H9 (cell line): Measurements from ENCODE around the gene RRAGC. TPM values are rescaled to one million over a fixed set of nuclear protein-coding genes. Genes with fewer than 3 reads are reported as not detected.

Source experiments
- DNase-seq: peaks from one replicate; pipeline ENCODE4 v3.0.0-alpha.2; 2017
- H2AFZ ChIP-seq: one replicate; pipeline ENCODE4 v1.6.1; 2013; ENCODE audit warnings: mild to moderate bottlenecking, low read length, control low read depth, moderate library complexity
- H2AK5ac ChIP-seq: 2 replicates; pipeline ENCODE4 v1.6.1; 2013; ENCODE audit warnings: low read length, control low read depth, mixed read lengths; ENCODE audit not compliant: insufficient read length
- H2BK120ac ChIP-seq: one replicate; pipeline ENCODE4 v1.6.1; 2013; ENCODE audit warnings: low read depth, mild to moderate bottlenecking, low read length, control low read depth, inconsistent platforms; ENCODE audit not compliant: poor library complexity, severe bottlenecking
- H2BK12ac ChIP-seq: 2 replicates; pipeline ENCODE4 v1.6.1; 2013; ENCODE audit warnings: low read length, control low read depth, mixed read lengths, low read depth; ENCODE audit not compliant: insufficient read length
- H2BK15ac ChIP-seq: 2 replicates; pipeline ENCODE4 v1.6.1; 2013; ENCODE audit warnings: low read depth, low read length, control low read depth
- H2BK20ac ChIP-seq: one replicate; pipeline ENCODE4 v1.6.1; 2013; ENCODE audit warnings: low read depth, mild to moderate bottlenecking, low read length, control low read depth, inconsistent platforms; ENCODE audit not compliant: poor library complexity, severe bottlenecking
- H2BK5ac ChIP-seq: 2 replicates; pipeline ENCODE4 v1.6.1; 2013; ENCODE audit warnings: low read length, control low read depth, mixed read lengths; ENCODE audit not compliant: insufficient read length
- H3K14ac ChIP-seq: 2 replicates; pipeline ENCODE4 v1.6.1; 2013; ENCODE audit warnings: low read length, control low read depth; ENCODE audit not compliant: insufficient read depth
- H3K18ac ChIP-seq: 2 replicates; pipeline ENCODE4 v1.6.1; 2013; ENCODE audit warnings: low read depth, mild to moderate bottlenecking, mixed read lengths, low read length, control low read depth; ENCODE audit not compliant: insufficient read length
- H3K23ac ChIP-seq: 2 replicates; pipeline ENCODE4 v1.6.1; 2013; ENCODE audit warnings: low read length, control low read depth, mixed read lengths, low read depth; ENCODE audit not compliant: insufficient read length
- H3K23me2 ChIP-seq: 2 replicates; pipeline ENCODE4 v1.6.1; 2013; ENCODE audit warnings: low read depth, mild to moderate bottlenecking, mixed read lengths, low read length, control low read depth; ENCODE audit not compliant: insufficient read length, poor library complexity, severe bottlenecking
- H3K27ac ChIP-seq: 2 replicates; pipeline ENCODE4 v1.5.1; 2013; ENCODE audit warnings: low read length, control low read depth, mixed read lengths, low read depth; ENCODE audit not compliant: insufficient read length
- H3K27me3 ChIP-seq: 2 replicates; pipeline ENCODE4 v1.6.1; 2013; ENCODE audit warnings: low read length, control low read depth, inconsistent platforms; ENCODE audit not compliant: insufficient read depth
- H3K4ac ChIP-seq: 2 replicates; pipeline ENCODE4 v1.6.1; 2013; ENCODE audit warnings: low read depth, mild to moderate bottlenecking, control low read depth, inconsistent platforms, low read length, moderate library complexity
- H3K4me1 ChIP-seq: 2 replicates; pipeline ENCODE4 v1.6.1; 2013; ENCODE audit warnings: low read length, control low read depth, inconsistent platforms; ENCODE audit not compliant: insufficient read depth
- H3K4me2 ChIP-seq: 2 replicates; pipeline ENCODE4 v1.6.1; 2013; ENCODE audit warnings: low read length, control low read depth, mixed read lengths; ENCODE audit not compliant: insufficient read length, insufficient read depth
- H3K56ac ChIP-seq: 2 replicates; pipeline ENCODE4 v1.6.1; 2013; ENCODE audit warnings: low read depth, mild to moderate bottlenecking, mixed read lengths, low read length, control low read depth; ENCODE audit not compliant: insufficient read length
- H3K79me1 ChIP-seq: 2 replicates; pipeline ENCODE4 v1.6.1; 2013; ENCODE audit warnings: low read depth, mild to moderate bottlenecking, moderate library complexity, low read length, control low read depth, inconsistent platforms; ENCODE audit not compliant: insufficient read depth, poor library complexity, severe bottlenecking
- H3K79me2 ChIP-seq: 2 replicates; pipeline ENCODE4 v1.6.1; 2013; ENCODE audit warnings: low read length, control low read depth, inconsistent platforms; ENCODE audit not compliant: insufficient read depth
- H3K9ac ChIP-seq: 2 replicates; pipeline ENCODE4 v1.6.1; 2013; ENCODE audit warnings: low read length, control low read depth, mixed read lengths; ENCODE audit not compliant: insufficient read length; ENCODE audit errors: extremely low read depth
- H3K9me3 ChIP-seq: one replicate; pipeline ENCODE4 v1.6.1; 2013; ENCODE audit warnings: low read depth, low read length, inconsistent platforms; ENCODE audit not compliant: control insufficient read depth
- H3T11ph ChIP-seq: one replicate; pipeline ENCODE4 v1.6.1; 2013; ENCODE audit warnings: mild to moderate bottlenecking, low read length, control low read depth, inconsistent platforms
- H4K20me1 ChIP-seq: one replicate; pipeline ENCODE4 v1.6.1; 2013; ENCODE audit not compliant: control insufficient read depth, insufficient read length, insufficient read depth
- H4K5ac ChIP-seq: 2 replicates; pipeline ENCODE4 v1.6.1; 2013; ENCODE audit warnings: low read depth, mild to moderate bottlenecking, mixed read lengths, low read length, control low read depth; ENCODE audit not compliant: insufficient read length
- H4K8ac ChIP-seq: replicated peaks from 2 replicates; pipeline ENCODE4 v1.6.1; 2013; ENCODE audit warnings: low read length, control low read depth, mixed read lengths, low read depth; ENCODE audit not compliant: insufficient read length
- H4K91ac ChIP-seq: 2 replicates; pipeline ENCODE4 v1.6.1; 2013; ENCODE audit warnings: low read depth, mild to moderate bottlenecking, moderate library complexity, mixed read lengths, low read length, control low read depth; ENCODE audit not compliant: insufficient read length
- H3K27ac Mint-ChIP-seq, 3 experiments: 2 replicates in 2 of 3; 3 replicates in 1 of 3; pipeline ENCODE4 v1.8.0; 2020 to 2021; ENCODE audit warnings: mixed read lengths in 3 of 3, mild to moderate bottlenecking in 1 of 3, moderate library complexity in 1 of 3
- H3K27me3 Mint-ChIP-seq: 2 replicates; pipeline ENCODE4 v1.8.0; 2021; ENCODE audit warnings: low read depth, mild to moderate bottlenecking, moderate library complexity, mixed read lengths
- H3K36me3 Mint-ChIP-seq, 3 experiments: 2 replicates in 2 of 3; 3 replicates in 1 of 3; pipeline ENCODE4 v1.8.0; 2020 to 2021; ENCODE audit warnings: low read depth in 3 of 3, mixed read lengths in 3 of 3; ENCODE audit not compliant: insufficient read depth in 1 of 3
- H3K4me1 Mint-ChIP-seq, 2 experiments: 2 replicates each; pipeline ENCODE4 v1.8.0; 2020; ENCODE audit warnings: mixed read lengths in 2 of 2
- H3K4me3 Mint-ChIP-seq, 2 experiments: 2 replicates in 1 of 2; 3 replicates in 1 of 2; pipeline ENCODE4 v1.8.0; 2020 to 2021; ENCODE audit warnings: mild to moderate bottlenecking in 2 of 2, mixed read lengths in 2 of 2, moderate library complexity in 1 of 2
- H3K9me3 Mint-ChIP-seq, 2 experiments: 2 replicates in 1 of 2; 3 replicates in 1 of 2; pipeline ENCODE4 v1.8.0; 2020; ENCODE audit warnings: mild to moderate bottlenecking in 2 of 2, mixed read lengths in 2 of 2, moderate library complexity in 1 of 2
- CTCF ChIP-seq: fragments of 200-600 bp; sonication (generic); conservative IDR thresholded peaks from 3 replicates; pipeline ENCODE4 v1.8.0; 2021; ENCODE audit warnings: antibody characterized with exemption, mild to moderate bottlenecking
- WGBS: extraction: QIAGEN DNeasy Blood & Tissue Kit; methylation state at CpG from one replicate; pipeline ENCODE4 v1.1.7; 2013; ENCODE audit warnings: missing lambda C conversion rate, low lambda C conversion rate, mixed read lengths; ENCODE audit not compliant: insufficient read length; ENCODE audit errors: extremely low coverage; 5-methylcytosine and 5-hydroxymethylcytosine counted together
- total RNA-seq: library from RNA; stranded (reverse); gene quantifications from 2 replicates; pipeline ENCODE4 v1.2.1, GENCODE V29; 2021

The RRAGC gene
- total RNA-seq, 1 experiment from 2014 or later = 17.9 TPM

- Histone ChIP-seq H4K91ac (no peak overlapping the region), H3K56ac (no peak overlapping the region), H4K20me1 (no peaks in the 10 kb centered on the region), H4K8ac (no peak overlapping the region), H3K23ac (no peak overlapping the region), H3K4ac (no peak overlapping the region), H3K23me2 (no peaks in the 10 kb centered on the region), H3K27ac (no peak overlapping the region), H3T11ph (no peak overlapping the region), H3K14ac (no peak overlapping the region), H3K79me2 (no peaks in the 10 kb centered on the region), H3K4me2 (no peak overlapping the region), H2BK20ac (no peak overlapping the region), H2BK12ac (no peak overlapping the region), H4K5ac (no peak overlapping the region), H3K9ac (no peak overlapping the region), H3K27me3 (no peaks in the 10 kb centered on the region), H2AK5ac (no peak overlapping the region), H2BK5ac (no peak overlapping the region), H3K4me1 (no peaks in the 10 kb centered on the region), H3K79me1 (no peaks in the 10 kb centered on the region), H3K18ac (no peak overlapping the region), H2BK120ac (no peak overlapping the region), H2BK15ac (no peak overlapping the region), H2AFZ (no peak overlapping the region), H3K9me3 (no peaks in the 10 kb centered on the region)
- no peak overlapping the region for H3K4me3 Mint-ChIP-seq
- H3K9me3 Mint-ChIP-seq = peaks cover 9 to 11% of the 10 kb centered on the region in 2 experiments
- H3K4me1 Mint-ChIP-seq = no peaks in the 10 kb centered on the region
- peaks cover 3 to 6% (median 3%) of the 10 kb centered on the region in 3 experiments for H3K36me3 Mint-ChIP-seq
- no peaks in the 10 kb centered on the region for H3K27me3 Mint-ChIP-seq
- DNase-seq = no peak
- TF ChIP-seq CTCF = no peak
- no CpG with 5 or more reads among the region's 13 CpGs for WGBS
- H3K27ac Mint-ChIP-seq = peak overlapping the region in 1 of 3 experiments; percentile 86; a peak in 1 of 7 replicates
Observed at GRCh38 chr1:38908821-38909220, 49.2 kb upstream of the RRAGC start.
